Thyroid gland (tissue), 4 donors: ENCODE data around the gene SMARCA4.

Source experiments
- POLR2A ChIP-seq, 2 donors: fragments of 450-650 bp; IDR thresholded peaks; one replicate each; pipeline ENCODE4 v1.6.1; 2017; ENCODE audit warnings: antibody characterized with exemption in 2 of 2, mild to moderate bottlenecking in 2 of 2, moderate library complexity in 1 of 2
- TF ChIP-seq, protein P1 (sequence below), 6 experiments: fragments of 200-600 bp in 3 of 6; fragments of 450-650 bp in 3 of 6; sonication (generic) in 3 of 6; IDR thresholded peaks; one replicate each; pipeline ENCODE4 v1.5.1; 2016 to 2019; ENCODE audit warnings: antibody characterized with exemption in 6 of 6, mild to moderate bottlenecking in 2 of 6, inconsistent platforms in 1 of 6, moderate library complexity in 1 of 6

DNA sequence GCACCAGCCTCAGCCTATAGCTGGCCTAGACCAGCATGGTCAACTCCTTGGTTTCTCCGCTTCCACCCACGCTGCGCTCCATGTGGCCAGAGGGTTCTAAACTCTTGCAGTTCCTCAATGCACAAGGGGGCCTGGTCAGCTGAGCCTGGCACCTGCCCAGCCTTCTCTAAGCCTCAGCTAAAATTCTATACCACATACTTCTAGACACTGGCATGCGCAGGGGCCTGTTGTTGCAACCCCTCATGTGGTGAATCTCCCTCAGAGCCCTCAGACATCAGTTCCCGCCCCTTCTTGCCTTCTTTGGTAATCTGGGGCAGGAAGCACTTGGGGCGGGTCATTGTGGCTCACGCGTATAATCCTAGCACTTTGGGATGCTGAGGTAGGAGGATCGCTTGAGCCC, 108.7 kb downstream of the SMARCA4 start:
- TF ChIP-seq, protein P1, sequence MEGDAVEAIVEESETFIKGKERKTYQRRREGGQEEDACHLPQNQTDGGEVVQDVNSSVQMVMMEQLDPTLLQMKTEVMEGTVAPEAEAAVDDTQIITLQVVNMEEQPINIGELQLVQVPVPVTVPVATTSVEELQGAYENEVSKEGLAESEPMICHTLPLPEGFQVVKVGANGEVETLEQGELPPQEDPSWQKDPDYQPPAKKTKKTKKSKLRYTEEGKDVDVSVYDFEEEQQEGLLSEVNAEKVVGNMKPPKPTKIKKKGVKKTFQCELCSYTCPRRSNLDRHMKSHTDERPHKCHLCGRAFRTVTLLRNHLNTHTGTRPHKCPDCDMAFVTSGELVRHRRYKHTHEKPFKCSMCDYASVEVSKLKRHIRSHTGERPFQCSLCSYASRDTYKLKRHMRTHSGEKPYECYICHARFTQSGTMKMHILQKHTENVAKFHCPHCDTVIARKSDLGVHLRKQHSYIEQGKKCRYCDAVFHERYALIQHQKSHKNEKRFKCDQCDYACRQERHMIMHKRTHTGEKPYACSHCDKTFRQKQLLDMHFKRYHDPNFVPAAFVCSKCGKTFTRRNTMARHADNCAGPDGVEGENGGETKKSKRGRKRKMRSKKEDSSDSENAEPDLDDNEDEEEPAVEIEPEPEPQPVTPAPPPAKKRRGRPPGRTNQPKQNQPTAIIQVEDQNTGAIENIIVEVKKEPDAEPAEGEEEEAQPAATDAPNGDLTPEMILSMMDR (IDR thresholded peaks at IDR 0.05) = no peak
- no peak for TF ChIP-seq POLR2A (IDR thresholded peaks at IDR 0.05)
